GM12801 (cell line): ENCODE results near the gene LAIR2.

Experiments used
- CTCF ChIP-seq: IDR thresholded peaks from one replicate; pipeline ENCODE4 v1.5.1; 2011; ENCODE audit warnings: control low read depth; ENCODE audit not compliant: insufficient read length; ENCODE audit errors: extremely low read depth

Gene LAIR2, protein sequence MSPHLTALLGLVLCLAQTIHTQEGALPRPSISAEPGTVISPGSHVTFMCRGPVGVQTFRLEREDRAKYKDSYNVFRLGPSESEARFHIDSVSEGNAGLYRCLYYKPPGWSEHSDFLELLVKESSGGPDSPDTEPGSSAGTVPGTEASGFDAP

DNA sequence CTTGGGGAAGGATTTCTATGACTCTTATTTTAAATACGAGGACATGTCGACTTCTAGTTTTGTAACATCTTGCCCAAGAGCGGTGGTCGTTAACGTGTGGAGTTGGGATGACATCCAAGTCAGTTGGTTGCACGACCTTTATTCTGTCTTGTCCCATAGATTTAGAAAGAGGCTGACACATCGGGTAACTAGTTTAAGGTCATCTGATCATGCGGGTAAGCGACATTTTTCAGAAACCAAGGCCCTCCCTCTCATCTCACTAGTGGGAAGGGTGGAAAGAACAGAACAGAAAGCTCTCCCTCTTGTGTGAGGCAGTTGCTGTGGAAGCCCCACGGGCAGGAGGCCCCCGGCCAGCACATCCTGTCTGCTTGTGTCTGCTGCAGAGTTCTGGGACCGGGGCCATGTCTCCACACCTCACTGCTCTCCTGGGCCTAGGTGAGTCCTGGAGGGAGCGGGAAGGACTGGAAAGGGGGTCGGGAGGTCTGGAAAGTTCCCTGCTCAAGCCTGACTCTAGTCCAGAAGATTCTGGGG is at the start of gene LAIR2:
Gene LAIR2 (plus strand): TSS at position 314 of the 531 bp plus-strand sequence. CDS start 88 bp downstream, at position 402.
- no peak for TF ChIP-seq CTCF

DNA sequence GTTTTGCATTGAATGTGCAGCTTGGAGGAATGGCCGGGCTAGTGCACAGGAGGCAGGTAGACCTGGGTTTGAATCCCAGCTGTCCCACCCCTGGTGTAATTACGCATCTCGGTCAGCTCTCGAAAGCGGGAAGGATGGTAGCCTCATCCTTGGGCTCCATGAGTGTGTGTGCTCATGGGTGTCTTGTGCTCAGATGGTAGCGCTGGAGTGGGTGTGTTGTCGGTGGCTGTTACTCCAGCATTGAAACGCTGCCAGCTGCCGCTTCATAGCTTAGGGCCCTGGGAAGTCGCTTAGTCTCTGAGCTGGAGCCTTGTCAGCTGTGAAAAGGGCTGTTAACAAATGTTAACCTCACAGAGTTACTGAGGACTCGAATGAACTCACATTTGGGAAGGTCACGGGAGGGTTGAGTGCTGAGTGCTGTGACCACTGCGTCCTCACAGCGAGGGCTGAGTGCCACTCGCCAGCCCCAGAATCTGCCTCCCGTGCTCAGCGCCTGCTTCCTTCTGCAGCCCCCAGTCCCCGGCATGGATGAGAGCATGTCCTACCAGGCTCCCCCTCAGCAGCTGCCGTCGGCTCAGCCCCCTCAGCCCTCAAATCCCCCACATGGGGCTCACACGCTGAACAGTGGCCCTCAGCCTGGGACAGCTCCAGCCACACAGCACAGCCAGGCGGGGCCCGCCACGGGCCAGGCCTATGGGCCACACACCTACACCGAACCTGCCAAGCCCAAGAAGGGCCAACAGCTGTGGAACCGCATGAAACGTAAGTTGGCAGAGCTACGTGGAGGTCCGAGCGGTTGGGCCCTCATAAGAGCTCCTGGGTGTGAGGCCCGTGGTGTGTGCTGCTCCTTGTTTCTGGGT is 48.5 kb upstream of the LAIR2 start:
- TF ChIP-seq CTCF: no peak

DNA sequence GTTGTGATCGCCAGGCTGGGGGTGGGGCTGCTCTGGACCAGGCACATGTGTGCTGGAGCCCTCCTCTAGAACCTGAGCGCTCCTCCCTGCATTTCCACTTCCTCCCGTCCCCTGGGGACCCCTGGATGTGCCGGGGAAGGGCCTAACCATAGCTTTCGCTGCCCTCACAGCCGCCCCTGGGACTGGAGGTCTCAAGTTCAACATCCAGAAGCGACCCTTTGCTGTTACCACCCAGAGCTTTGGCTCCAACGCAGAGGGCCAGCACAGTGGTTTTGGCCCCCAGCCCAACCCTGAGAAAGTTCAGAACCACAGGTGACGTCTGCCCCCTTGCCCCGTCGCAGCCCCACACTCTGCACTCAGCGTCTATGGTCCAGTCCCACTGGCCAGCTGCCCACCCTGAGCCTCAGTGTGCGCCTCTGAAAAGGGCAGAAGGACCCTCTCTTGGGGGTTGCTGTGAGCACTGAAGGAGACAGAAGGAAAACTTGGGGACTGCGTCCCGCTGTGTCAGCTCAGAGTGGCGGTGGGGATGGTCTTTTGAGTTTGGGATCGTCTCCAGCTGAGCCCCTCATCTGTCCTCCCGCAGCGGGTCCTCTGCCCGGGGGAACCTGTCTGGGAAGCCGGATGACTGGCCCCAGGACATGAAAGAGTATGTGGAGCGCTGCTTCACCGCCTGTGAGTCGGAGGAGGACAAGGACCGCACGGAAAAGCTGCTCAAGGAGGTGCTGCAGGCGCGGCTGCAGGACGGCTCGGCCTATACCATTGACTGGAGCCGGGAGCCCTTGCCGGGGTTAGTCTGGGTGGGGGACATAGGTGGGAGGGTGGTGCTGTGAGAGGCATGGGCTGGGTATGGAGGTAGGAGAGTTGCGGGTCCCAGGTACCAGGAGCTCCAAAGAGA is 47.6 kb upstream of the LAIR2 start:
- TF ChIP-seq CTCF: no peak

- TF ChIP-seq CTCF: no peak
Observed at GRCh38 chr19:54455786-54456422, 46.7 kb upstream of the LAIR2 start.

- no peak for TF ChIP-seq CTCF
Observed at GRCh38 chr19:54456423-54457373, 45.9 kb upstream of the LAIR2 start.

- TF ChIP-seq CTCF: no peak
Observed at GRCh38 chr19:54457773-54458647, 44.6 kb upstream of the LAIR2 start.
